GM12878 (cell line): ENCODE measurements around the gene ZFHX2. TPM values are rescaled to one million over a fixed set of nuclear protein-coding genes. Genes with fewer than 3 reads are reported as not detected.

Source experiments
- BACH1 ChIP-seq: fragments of 450-650 bp; IDR thresholded peaks from 2 replicates; pipeline ENCODE4 v1.6.1; 2017; ENCODE audit warnings: mild to moderate bottlenecking, borderline replicate concordance
- BCLAF1 ChIP-seq: fragments of 450-650 bp; IDR thresholded peaks from 2 replicates; pipeline ENCODE4 v1.6.1; 2017; ENCODE audit warnings: antibody characterized with exemption, mild to moderate bottlenecking, moderate library complexity
- BHLHE40 ChIP-seq, 2 experiments: fragments of 450-650 bp in 1 of 2; IDR thresholded peaks; 2 replicates each; pipeline ENCODE4 v1.6.1; 2011 to 2017; ENCODE audit warnings: low read depth in 2 of 2, borderline replicate concordance in 1 of 2, improper control_type of control experiment in 1 of 2, low read length in 1 of 2, mild to moderate bottlenecking in 1 of 2
- CHD4 ChIP-seq: fragments of 200-600 bp; sonication (generic); IDR thresholded peaks from 2 replicates; pipeline ENCODE4 v1.6.1; 2016; ENCODE audit warnings: mild to moderate bottlenecking
- EED ChIP-seq: sonication (generic); IDR thresholded peaks from 2 replicates; pipeline ENCODE4 v1.6.1; 2016; ENCODE audit warnings: antibody characterized with exemption, low read depth
- EZH2 ChIP-seq: IDR thresholded peaks from 2 replicates; pipeline ENCODE4 v1.6.1; 2012; ENCODE audit warnings: low read depth, mild to moderate bottlenecking, control low read depth, inconsistent platforms, low read length, borderline replicate concordance; ENCODE audit not compliant: control insufficient read depth
- IRF4 ChIP-seq: IDR thresholded peaks from 2 replicates; pipeline ENCODE4 v1.6.1; 2011; ENCODE audit warnings: low read depth, low read length
- JUND ChIP-seq: IDR thresholded peaks from 2 replicates; pipeline ENCODE4 v1.6.1; 2012; ENCODE audit warnings: low read depth, mild to moderate bottlenecking, low read length, improper control_type of control experiment, moderate library complexity
- KAT2A ChIP-seq: conservative IDR thresholded peaks from 2 replicates; pipeline ENCODE4 v1.6.1; 2011; ENCODE audit warnings: low read depth, low read length; ENCODE audit not compliant: control insufficient read depth
- MYC ChIP-seq: IDR thresholded peaks from 2 replicates; pipeline ENCODE4 v1.6.1; 2011; ENCODE audit warnings: mild to moderate bottlenecking, low read length, moderate library complexity, inconsistent platforms; ENCODE audit not compliant: insufficient read depth, insufficient replicate concordance, insufficient read length, severe bottlenecking
- NBN ChIP-seq: fragments of 450-650 bp; IDR thresholded peaks from 2 replicates; pipeline ENCODE4 v1.6.1; 2016
- NFXL1 ChIP-seq: fragments of 450-650 bp; IDR thresholded peaks from 2 replicates; pipeline ENCODE4 v1.6.1; 2017; ENCODE audit warnings: antibody characterized with exemption, mild to moderate bottlenecking, borderline replicate concordance
- PBX3 ChIP-seq: IDR thresholded peaks from 2 replicates; pipeline ENCODE4 v1.6.1; 2011; ENCODE audit warnings: mild to moderate bottlenecking, low read depth, low read length, moderate library complexity; ENCODE audit not compliant: insufficient replicate concordance
- RAD21 ChIP-seq: IDR thresholded peaks from 2 replicates; pipeline ENCODE4 v1.6.1; 2011; ENCODE audit warnings: mild to moderate bottlenecking, low read depth, low read length, moderate library complexity; ENCODE audit not compliant: insufficient read depth
- RFX5 ChIP-seq: IDR thresholded peaks from 2 replicates; pipeline ENCODE4 v1.6.1; 2011; ENCODE audit warnings: low read depth, low read length, improper control_type of control experiment
- TCF3 ChIP-seq: IDR thresholded peaks from 2 replicates; pipeline ENCODE4 v1.6.1; 2012; ENCODE audit warnings: low read depth, mild to moderate bottlenecking, low read length, borderline replicate concordance; ENCODE audit not compliant: insufficient read depth
- ZNF24 ChIP-seq: fragments of 450-650 bp; IDR thresholded peaks from 2 replicates; pipeline ENCODE4 v1.6.1; 2017; ENCODE audit warnings: antibody characterized with exemption, mild to moderate bottlenecking
- ZNF622 ChIP-seq: fragments of 450-650 bp; IDR thresholded peaks from 2 replicates; pipeline ENCODE4 v1.6.1; 2017; ENCODE audit warnings: mild to moderate bottlenecking, inconsistent platforms
- polyA plus RNA-seq, 11 experiments: library from polyadenylated mRNA; depleted of rRNA in 4 of 11; unstranded in 6 of 11; stranded (reverse) in 5 of 11; fragments of >200 nt; fragmentation: Nextera tagmentation in 4 of 11; fragmentation: Illumina TruSeq in 1 of 11; extraction: Ambion mirVana in 4 of 11; extraction: Trizol in 1 of 11; gene quantifications; 1 replicate in 1 of 11; 2 replicates in 10 of 11; pipeline versions ENCODE4 v1.2.1 to v1.2.3, GENCODE V29; 2011 to 2016; ENCODE audit warnings: inconsistent platforms in 2 of 11, missing spikeins in 2 of 11, low read depth in 1 of 11
- total RNA-seq, 4 experiments: library from RNA; depleted of rRNA in 3 of 4; stranded (reverse); fragments of >200 nt in 3 of 4; fragmentation: Illumina TruSeq in 1 of 4; extraction: Trizol in 1 of 4; gene quantifications; 2 replicates each; pipeline versions ENCODE4 v1.2.1 to v1.2.3, GENCODE V29; 2013 to 2021
- TF ChIP-seq, protein P1 (sequence below): fragments of 450-650 bp; formaldehyde crosslinking; IDR thresholded peaks from 2 replicates; pipeline ENCODE4 v1.4.0; 2020; ENCODE audit warnings: mild to moderate bottlenecking, moderate library complexity
- TF ChIP-seq, protein P2 (sequence below), 3 experiments: IDR thresholded peaks in 2 of 3; conservative IDR thresholded peaks in 1 of 3; 2 replicates each; pipeline ENCODE4 v1.5.1; 2011; ENCODE audit warnings: low read depth in 3 of 3, low read length in 3 of 3, mild to moderate bottlenecking in 3 of 3, control low read depth in 2 of 3, moderate library complexity in 2 of 3, inconsistent platforms in 1 of 3, mixed read lengths in 1 of 3; ENCODE audit not compliant: control insufficient read depth in 2 of 3, insufficient read depth in 1 of 3; ENCODE audit errors: extremely low read depth in 1 of 3

The ZFHX2 gene
- total and polyA plus RNA-seq, 10 of the 15 experiments (the other 5 are each of a cell fraction or from before 2014, with no cell fraction given) = 0.27 to 2.2 (median 0.55) TPM

DNA sequence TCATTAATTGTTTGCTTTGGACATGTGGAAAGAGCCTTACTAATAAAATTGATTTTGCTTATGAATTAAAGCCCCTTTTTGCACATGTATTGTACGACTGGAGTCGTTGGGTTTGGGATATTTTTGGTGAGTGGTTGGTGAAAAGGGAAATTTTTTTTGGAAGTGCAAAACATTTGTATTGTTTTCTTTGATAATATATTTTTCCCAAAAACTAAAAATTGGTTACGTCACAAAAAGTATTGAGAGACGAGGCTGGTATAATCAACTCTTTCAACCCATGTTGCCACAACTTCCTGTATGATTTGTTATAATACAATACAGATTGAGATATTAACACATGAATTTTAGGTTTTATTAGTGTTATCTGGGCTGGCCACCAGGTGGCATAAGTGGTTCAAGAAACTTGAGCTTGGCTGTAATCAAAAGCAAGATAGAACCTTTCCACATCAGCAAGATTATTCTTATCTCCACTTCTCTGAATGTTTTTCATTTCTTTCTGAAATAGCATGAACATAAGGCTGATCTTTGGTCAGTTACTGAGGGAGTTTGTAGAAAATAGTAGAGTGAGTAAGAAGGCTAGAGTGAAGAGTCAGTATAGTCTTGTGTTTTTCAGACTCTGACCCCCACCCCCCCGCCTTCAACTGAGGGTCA is 73.3 kb downstream of the ZFHX2 start (continued):
- no peak for TF ChIP-seq BCLAF1
- no peak for TF ChIP-seq CHD4
- TF ChIP-seq NBN = no peak
- TF ChIP-seq, protein P1, sequence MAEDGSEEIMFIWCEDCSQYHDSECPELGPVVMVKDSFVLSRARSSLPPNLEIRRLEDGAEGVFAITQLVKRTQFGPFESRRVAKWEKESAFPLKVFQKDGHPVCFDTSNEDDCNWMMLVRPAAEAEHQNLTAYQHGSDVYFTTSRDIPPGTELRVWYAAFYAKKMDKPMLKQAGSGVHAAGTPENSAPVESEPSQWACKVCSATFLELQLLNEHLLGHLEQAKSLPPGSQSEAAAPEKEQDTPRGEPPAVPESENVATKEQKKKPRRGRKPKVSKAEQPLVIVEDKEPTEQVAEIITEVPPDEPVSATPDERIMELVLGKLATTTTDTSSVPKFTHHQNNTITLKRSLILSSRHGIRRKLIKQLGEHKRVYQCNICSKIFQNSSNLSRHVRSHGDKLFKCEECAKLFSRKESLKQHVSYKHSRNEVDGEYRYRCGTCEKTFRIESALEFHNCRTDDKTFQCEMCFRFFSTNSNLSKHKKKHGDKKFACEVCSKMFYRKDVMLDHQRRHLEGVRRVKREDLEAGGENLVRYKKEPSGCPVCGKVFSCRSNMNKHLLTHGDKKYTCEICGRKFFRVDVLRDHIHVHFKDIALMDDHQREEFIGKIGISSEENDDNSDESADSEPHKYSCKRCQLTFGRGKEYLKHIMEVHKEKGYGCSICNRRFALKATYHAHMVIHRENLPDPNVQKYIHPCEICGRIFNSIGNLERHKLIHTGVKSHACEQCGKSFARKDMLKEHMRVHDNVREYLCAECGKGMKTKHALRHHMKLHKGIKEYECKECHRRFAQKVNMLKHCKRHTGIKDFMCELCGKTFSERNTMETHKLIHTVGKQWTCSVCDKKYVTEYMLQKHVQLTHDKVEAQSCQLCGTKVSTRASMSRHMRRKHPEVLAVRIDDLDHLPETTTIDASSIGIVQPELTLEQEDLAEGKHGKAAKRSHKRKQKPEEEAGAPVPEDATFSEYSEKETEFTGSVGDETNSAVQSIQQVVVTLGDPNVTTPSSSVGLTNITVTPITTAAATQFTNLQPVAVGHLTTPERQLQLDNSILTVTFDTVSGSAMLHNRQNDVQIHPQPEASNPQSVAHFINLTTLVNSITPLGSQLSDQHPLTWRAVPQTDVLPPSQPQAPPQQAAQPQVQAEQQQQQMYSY (CRISPR knock-in tag) = no peak
- TF ChIP-seq KAT2A = no peak
- TF ChIP-seq RFX5 = no peak
- no peak for TF ChIP-seq TCF3
- no peak for TF ChIP-seq EED
- TF ChIP-seq ZNF622 = no peak
- no peak for TF ChIP-seq BHLHE40 (IDR thresholded peaks at IDR 0.05; ENCODE audit: borderline replicate concordance in 1 of 2, low read depth in 2 of 2, low read length in 1 of 2)
- TF ChIP-seq RAD21 = peak; percentile 71
- TF ChIP-seq BACH1 = no peak
- no peak for TF ChIP-seq NFXL1
- TF ChIP-seq, protein P2, sequence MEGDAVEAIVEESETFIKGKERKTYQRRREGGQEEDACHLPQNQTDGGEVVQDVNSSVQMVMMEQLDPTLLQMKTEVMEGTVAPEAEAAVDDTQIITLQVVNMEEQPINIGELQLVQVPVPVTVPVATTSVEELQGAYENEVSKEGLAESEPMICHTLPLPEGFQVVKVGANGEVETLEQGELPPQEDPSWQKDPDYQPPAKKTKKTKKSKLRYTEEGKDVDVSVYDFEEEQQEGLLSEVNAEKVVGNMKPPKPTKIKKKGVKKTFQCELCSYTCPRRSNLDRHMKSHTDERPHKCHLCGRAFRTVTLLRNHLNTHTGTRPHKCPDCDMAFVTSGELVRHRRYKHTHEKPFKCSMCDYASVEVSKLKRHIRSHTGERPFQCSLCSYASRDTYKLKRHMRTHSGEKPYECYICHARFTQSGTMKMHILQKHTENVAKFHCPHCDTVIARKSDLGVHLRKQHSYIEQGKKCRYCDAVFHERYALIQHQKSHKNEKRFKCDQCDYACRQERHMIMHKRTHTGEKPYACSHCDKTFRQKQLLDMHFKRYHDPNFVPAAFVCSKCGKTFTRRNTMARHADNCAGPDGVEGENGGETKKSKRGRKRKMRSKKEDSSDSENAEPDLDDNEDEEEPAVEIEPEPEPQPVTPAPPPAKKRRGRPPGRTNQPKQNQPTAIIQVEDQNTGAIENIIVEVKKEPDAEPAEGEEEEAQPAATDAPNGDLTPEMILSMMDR (IDR thresholded peaks at IDR 0.05 in 2 of 3, conservative IDR thresholded peaks at IDR 0.05 in 1 of 3; ENCODE audit: control insufficient read depth in 2 of 3, extremely low read depth in 1 of 3, insufficient read depth in 1 of 3, low read depth in 3 of 3, low read length in 3 of 3) = peak; percentile 56 to 78 (median 66); a peak in 5 of 6 replicates
- TF ChIP-seq MYC = no peak
- TF ChIP-seq PBX3 = no peak
- no peak for TF ChIP-seq IRF4
- TF ChIP-seq JUND = no peak
- TF ChIP-seq ZNF24 = no peak
- no peak for TF ChIP-seq EZH2
